ENCODE results near the gene ZNF410. TPM values are rescaled to one million over a fixed set of nuclear protein-coding genes. Genes with fewer than 3 reads are reported as not detected.

ZNF410 gene
- total and polyA plus RNA-seq, 2 of the 13 experiments (the other 11 are each of a cell fraction or from before 2014, with no cell fraction given) = 19.2 to 44.3 TPM

DNA sequence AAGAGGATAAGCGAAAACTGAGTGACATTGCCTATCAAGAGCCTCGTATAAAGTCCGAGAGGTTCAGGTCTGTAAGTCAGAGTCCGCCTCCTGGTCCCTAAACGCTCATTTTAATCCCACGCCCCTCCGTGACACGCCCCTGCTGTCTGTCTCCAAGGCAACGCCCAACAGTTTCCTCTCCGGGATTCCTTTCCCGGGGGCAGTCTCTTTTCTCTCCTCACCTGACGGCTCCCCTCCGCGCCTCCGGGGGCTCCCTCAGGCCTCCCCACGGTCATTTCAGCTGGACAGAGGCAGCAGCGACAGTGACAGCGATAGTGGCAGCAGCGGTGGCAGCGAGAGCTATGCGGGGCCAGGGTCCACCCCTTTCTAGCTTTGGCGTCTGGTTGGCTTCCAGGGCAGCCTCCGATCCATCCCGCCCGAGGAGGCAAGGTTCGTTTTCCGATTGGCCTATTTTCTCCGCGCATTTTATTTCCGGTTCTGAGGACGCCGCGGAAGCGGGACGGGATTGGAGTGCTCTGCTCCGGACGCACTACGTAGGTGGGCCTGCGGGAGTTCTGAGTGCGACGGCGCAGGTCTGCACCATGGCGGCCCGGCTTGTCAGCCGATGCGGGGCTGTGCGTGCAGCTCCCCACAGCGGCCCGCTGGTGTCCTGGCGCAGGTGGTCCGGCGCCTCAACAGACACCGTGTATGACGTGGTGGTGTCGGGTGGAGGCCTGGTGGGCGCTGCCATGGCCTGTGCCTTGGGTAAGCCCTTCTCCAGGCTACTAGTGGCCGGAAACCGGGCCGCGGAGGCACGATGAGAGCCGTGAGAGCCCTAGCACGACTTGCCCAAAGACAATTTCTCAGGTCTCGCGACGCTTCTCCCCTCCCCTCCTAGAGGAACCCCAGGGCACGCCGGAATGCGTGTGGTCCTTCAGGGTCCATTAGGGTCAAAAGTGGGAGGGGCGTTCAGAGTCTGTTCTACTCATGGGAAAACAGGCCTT lies 63.4 kb downstream of the ZNF410 start, which contains the start of the genes COQ6 and FAM161B (continued):
- TF ChIP-seq, protein P1, sequence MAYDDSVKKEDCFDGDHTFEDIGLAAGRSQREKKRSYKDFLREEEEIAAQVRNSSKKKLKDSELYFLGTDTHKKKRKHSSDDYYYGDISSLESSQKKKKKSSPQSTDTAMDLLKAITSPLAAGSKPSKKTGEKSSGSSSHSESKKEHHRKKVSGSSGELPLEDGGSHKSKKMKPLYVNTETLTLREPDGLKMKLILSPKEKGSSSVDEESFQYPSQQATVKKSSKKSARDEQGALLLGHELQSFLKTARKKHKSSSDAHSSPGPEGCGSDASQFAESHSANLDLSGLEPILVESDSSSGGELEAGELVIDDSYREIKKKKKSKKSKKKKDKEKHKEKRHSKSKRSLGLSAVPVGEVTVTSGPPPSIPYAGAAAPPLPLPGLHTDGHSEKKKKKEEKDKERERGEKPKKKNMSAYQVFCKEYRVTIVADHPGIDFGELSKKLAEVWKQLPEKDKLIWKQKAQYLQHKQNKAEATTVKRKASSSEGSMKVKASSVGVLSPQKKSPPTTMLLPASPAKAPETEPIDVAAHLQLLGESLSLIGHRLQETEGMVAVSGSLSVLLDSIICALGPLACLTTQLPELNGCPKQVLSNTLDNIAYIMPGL (CRISPR knock-in tag; IDR thresholded peaks at IDR 0.05; ENCODE audit: borderline replicate concordance in 1 of 2, low read depth in 1 of 2) = peak; percentile 46 to 79; a peak in 2 of 4 replicates
- TF ChIP-seq RBM22 (optimal IDR thresholded peaks at IDR 0.05; ENCODE audit: low read length) (no peak), TCF7L2 (IDR thresholded peaks at IDR 0.05; ENCODE audit: low read depth, low read length) (no peak), ZBTB20 (CRISPR knock-in tag; IDR thresholded peaks at IDR 0.05; ENCODE audit: borderline replicate concordance, low read depth) (no peak), ZNF253 (CRISPR knock-in tag; IDR thresholded peaks at IDR 0.05; ENCODE audit: borderline replicate concordance) (no peak), GABPB1 (CRISPR knock-in tag; IDR thresholded peaks at IDR 0.05) (peak; percentile 96), MAFF (IDR thresholded peaks at IDR 0.05; ENCODE audit: low read depth, low read length) (no peak), NFATC3 (CRISPR knock-in tag; IDR thresholded peaks at IDR 0.05) (no peak; the same call in 1 of the 2 replicates), MATR3 (CRISPR knock-in tag; IDR thresholded peaks at IDR 0.05) (no peak), ZNF670 (CRISPR knock-in tag; IDR thresholded peaks at IDR 0.05; ENCODE audit: borderline replicate concordance) (peak; percentile 57; the same call in 1 of the 2 replicates), RXRA (CRISPR knock-in tag; IDR thresholded peaks at IDR 0.05) (peak; percentile 80), MTA1 (CRISPR knock-in tag; IDR thresholded peaks at IDR 0.05; ENCODE audit: borderline replicate concordance) (peak; percentile 39; the same call in 1 of the 2 replicates)
- TF ChIP-seq, protein P2, sequence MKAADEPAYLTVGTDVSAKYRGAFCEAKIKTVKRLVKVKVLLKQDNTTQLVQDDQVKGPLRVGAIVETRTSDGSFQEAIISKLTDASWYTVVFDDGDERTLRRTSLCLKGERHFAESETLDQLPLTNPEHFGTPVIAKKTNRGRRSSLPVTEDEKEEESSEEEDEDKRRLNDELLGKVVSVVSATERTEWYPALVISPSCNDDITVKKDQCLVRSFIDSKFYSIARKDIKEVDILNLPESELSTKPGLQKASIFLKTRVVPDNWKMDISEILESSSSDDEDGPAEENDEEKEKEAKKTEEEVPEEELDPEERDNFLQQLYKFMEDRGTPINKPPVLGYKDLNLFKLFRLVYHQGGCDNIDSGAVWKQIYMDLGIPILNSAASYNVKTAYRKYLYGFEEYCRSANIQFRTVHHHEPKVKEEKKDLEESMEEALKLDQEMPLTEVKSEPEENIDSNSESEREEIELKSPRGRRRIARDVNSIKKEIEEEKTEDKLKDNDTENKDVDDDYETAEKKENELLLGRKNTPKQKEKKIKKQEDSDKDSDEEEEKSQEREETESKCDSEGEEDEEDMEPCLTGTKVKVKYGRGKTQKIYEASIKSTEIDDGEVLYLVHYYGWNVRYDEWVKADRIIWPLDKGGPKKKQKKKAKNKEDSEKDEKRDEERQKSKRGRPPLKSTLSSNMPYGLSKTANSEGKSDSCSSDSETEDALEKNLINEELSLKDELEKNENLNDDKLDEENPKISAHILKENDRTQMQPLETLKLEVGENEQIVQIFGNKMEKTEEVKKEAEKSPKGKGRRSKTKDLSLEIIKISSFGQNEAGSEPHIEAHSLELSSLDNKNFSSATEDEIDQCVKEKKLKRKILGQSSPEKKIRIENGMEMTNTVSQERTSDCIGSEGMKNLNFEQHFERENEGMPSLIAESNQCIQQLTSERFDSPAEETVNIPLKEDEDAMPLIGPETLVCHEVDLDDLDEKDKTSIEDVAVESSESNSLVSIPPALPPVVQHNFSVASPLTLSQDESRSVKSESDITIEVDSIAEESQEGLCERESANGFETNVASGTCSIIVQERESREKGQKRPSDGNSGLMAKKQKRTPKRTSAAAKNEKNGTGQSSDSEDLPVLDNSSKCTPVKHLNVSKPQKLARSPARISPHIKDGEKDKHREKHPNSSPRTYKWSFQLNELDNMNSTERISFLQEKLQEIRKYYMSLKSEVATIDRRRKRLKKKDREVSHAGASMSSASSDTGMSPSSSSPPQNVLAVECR (CRISPR knock-in tag; IDR thresholded peaks at IDR 0.05; ENCODE audit: borderline replicate concordance) = peak; percentile 97
- TF ChIP-seq, protein P3, sequence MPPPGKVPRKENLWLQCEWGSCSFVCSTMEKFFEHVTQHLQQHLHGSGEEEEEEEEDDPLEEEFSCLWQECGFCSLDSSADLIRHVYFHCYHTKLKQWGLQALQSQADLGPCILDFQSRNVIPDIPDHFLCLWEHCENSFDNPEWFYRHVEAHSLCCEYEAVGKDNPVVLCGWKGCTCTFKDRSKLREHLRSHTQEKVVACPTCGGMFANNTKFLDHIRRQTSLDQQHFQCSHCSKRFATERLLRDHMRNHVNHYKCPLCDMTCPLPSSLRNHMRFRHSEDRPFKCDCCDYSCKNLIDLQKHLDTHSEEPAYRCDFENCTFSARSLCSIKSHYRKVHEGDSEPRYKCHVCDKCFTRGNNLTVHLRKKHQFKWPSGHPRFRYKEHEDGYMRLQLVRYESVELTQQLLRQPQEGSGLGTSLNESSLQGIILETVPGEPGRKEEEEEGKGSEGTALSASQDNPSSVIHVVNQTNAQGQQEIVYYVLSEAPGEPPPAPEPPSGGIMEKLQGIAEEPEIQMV (CRISPR knock-in tag; IDR thresholded peaks at IDR 0.05; ENCODE audit: low read depth) = peak; percentile 72
- TF ChIP-seq, protein P4, sequence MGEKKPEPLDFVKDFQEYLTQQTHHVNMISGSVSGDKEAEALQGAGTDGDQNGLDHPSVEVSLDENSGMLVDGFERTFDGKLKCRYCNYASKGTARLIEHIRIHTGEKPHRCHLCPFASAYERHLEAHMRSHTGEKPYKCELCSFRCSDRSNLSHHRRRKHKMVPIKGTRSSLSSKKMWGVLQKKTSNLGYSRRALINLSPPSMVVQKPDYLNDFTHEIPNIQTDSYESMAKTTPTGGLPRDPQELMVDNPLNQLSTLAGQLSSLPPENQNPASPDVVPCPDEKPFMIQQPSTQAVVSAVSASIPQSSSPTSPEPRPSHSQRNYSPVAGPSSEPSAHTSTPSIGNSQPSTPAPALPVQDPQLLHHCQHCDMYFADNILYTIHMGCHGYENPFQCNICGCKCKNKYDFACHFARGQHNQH (CRISPR knock-in tag; IDR thresholded peaks at IDR 0.05) = peak; percentile 43; the same call in 1 of the 2 replicates
- TF ChIP-seq, protein P5, sequence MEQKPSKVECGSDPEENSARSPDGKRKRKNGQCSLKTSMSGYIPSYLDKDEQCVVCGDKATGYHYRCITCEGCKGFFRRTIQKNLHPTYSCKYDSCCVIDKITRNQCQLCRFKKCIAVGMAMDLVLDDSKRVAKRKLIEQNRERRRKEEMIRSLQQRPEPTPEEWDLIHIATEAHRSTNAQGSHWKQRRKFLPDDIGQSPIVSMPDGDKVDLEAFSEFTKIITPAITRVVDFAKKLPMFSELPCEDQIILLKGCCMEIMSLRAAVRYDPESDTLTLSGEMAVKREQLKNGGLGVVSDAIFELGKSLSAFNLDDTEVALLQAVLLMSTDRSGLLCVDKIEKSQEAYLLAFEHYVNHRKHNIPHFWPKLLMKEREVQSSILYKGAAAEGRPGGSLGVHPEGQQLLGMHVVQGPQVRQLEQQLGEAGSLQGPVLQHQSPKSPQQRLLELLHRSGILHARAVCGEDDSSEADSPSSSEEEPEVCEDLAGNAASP (CRISPR knock-in tag; IDR thresholded peaks at IDR 0.05; ENCODE audit: borderline replicate concordance) = peak; percentile 21; the same call in 1 of the 2 replicates

Measured in HepG2 (cell line).